Sigmoid colon (tissue), 7 donors: ENCODE results near the gene PDK1. TPM values are rescaled to one million over a fixed set of nuclear protein-coding genes. Genes with fewer than 3 reads are reported as not detected.

Experiments
- DNase-seq: peaks from one replicate; pipeline ENCODE4 v3.0.0-alpha.2; 2019
- H3K27ac ChIP-seq, 4 donors: fragments of 200-600 bp; sonication (generic); one replicate each; pipeline ENCODE4 v1.5.1; 2016 to 2019; ENCODE audit warnings: mild to moderate bottlenecking in 1 of 4
- H3K27me3 ChIP-seq, 3 donors: fragments of 200-600 bp; sonication (generic); one replicate each; pipeline ENCODE4 v1.5.1; 2019; ENCODE audit warnings: mild to moderate bottlenecking in 1 of 3
- H3K36me3 ChIP-seq, 4 donors: fragments of 200-600 bp; sonication (generic); one replicate each; pipeline ENCODE4 v1.5.1; 2016 to 2019
- H3K4me1 ChIP-seq, 4 donors: fragments of 200-600 bp; sonication (generic); one replicate each; pipeline ENCODE4 v1.5.1; 2017 to 2019
- H3K4me3 ChIP-seq, 4 donors: fragments of 200-600 bp; sonication (generic); one replicate each; pipeline ENCODE4 v1.5.1; 2017 to 2019; ENCODE audit warnings: mild to moderate bottlenecking in 2 of 4, moderate library complexity in 1 of 4
- H3K9me3 ChIP-seq, 4 donors: fragments of 200-600 bp in 3 of 4; sonication (generic) in 3 of 4; one replicate each; pipeline versions ENCODE4 v1.5.1 to v1.6.1; 2013 to 2019
- EP300 ChIP-seq, 4 donors: sonication (generic); formaldehyde crosslinking; IDR thresholded peaks; one replicate each; pipeline ENCODE4 v1.6.1; 2017; ENCODE audit warnings: antibody characterized with exemption in 4 of 4
- POLR2A ChIP-seq, 2 donors: fragments of 450-650 bp; IDR thresholded peaks; one replicate each; pipeline ENCODE4 v1.6.1; 2016; ENCODE audit warnings: antibody characterized with exemption in 2 of 2, mild to moderate bottlenecking in 2 of 2, moderate library complexity in 2 of 2
- POLR2AphosphoS5 ChIP-seq, 4 donors: sonication (generic); formaldehyde crosslinking; IDR thresholded peaks; one replicate each; pipeline ENCODE4 v1.6.1; 2017; ENCODE audit warnings: antibody characterized with exemption in 4 of 4
- WGBS, 2 donors: extraction: QIAGEN DNeasy Blood & Tissue Kit; methylation state at CpG; one replicate each; pipeline ENCODE4 v1.1.7; 2013; 5-methylcytosine and 5-hydroxymethylcytosine counted together
- intact Hi-C: fragments of 100-400 bp; cut with DNase I; formaldehyde crosslinking; loops from one replicate; pipeline ENCODE4 v1.15.1; 2023
- polyA plus RNA-seq, 3 donors: library from polyadenylated mRNA; stranded (reverse); fragments of 200-250 nt; gene quantifications; one replicate each; pipeline ENCODE4 v1.2.3, GENCODE V29; 2013
- total RNA-seq, 4 donors: library from RNA; depleted of rRNA; stranded (reverse); fragments of >200 nt; gene quantifications; one replicate each; pipeline ENCODE4 v1.1.0, GENCODE V29; 2016
- TF ChIP-seq, protein P1 (sequence below), 4 experiments: fragments of 450-650 bp in 3 of 4; fragments of 200-600 bp in 1 of 4; IDR thresholded peaks; one replicate each; pipeline ENCODE4 v1.5.1; 2016 to 2019; ENCODE audit warnings: antibody characterized with exemption in 4 of 4, mild to moderate bottlenecking in 3 of 4, moderate library complexity in 2 of 4
- donor health status: healthy with polysubstance abuse.
- donor health status: Bipolar disorder and iron deficiency.
- donor health status: healthy.

PDK1 gene
- total RNA-seq, result 10 to 100 TPM in 3 of 4 donors, 1 to 10 TPM in 1; 6.4 to 15.0 (median 12.4) TPM
- polyA plus RNA-seq, result 1 to 10 TPM; 3.5 to 4.8 (median 4.8) TPM

DNA sequence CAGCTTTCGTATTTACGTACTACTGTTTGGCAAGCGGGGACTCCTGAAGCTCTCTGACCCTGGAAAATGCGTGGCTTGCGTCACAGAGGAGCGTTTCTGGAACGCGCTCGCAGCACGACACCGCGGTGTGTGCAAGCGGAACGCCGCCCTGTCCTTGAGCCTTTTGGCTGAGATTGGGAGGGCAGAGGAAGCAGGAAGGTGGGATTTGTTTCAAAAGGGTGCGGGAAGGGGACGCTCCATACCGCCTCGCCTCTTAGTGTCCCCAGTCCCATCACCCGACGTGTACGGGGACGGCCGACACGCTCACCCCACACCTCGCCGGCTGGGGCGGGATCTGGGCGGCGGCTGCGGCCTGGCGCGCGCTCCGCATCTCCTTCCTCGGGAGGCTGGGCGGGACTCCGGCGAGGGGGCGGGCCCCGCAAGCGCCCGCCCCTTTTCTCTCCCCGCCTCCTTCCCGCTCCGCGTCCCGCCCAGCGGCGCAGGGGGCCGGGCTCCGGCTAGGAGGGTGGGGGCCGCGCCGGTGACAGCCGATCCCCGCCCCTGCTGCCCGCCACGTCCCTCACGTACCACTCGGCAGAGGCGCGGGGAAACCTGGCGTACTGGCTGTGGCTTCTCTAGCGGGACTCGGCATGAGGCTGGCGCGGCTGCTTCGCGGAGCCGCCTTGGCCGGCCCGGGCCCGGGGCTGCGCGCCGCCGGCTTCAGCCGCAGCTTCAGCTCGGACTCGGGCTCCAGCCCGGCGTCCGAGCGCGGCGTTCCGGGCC lies at the start of gene PDK1:
PDK1 (plus strand) TSS at position 569 of the 762 bp plus-strand sequence; CDS start at position 630, 61 bp downstream.
- H3K36me3 ChIP-seq, result no peaks in the 10 kb centered on the region
- 0% methylated on average over 88 of the region's 88 CpGs for WGBS, 2 donors
- intact Hi-C loops, result loop anchor here (5.0 to 10.0 kb wide), 2 partner anchors 453 to 499 kb away; partner anchors contain the start of gene DLX2
- H3K4me1 ChIP-seq, result peaks cover 0 to 17% (median 10%) of the 10 kb centered on the region in 4 donors
- no peaks in the 10 kb centered on the region for H3K27me3 ChIP-seq
- H3K4me3 ChIP-seq, result peak within 1 kb of the TSS; percentile 48 to 98 (median 82)
- peak within 1 kb of the TSS; percentile 85 to 96 (median 91) for H3K27ac ChIP-seq
- peak; percentile 94 for DNase-seq
- H3K9me3 ChIP-seq, result no peaks in the 10 kb centered on the region
- TF ChIP-seq POLR2A (IDR thresholded peaks at IDR 0.05) (peak in 1 of 2 donors; percentile 29), EP300 (IDR thresholded peaks at IDR 0.05) (peak in 1 of 4 donors; percentile 4), POLR2AphosphoS5 (IDR thresholded peaks at IDR 0.05) (peak; percentile 57 to 81 (median 78))
- TF ChIP-seq, protein P1, sequence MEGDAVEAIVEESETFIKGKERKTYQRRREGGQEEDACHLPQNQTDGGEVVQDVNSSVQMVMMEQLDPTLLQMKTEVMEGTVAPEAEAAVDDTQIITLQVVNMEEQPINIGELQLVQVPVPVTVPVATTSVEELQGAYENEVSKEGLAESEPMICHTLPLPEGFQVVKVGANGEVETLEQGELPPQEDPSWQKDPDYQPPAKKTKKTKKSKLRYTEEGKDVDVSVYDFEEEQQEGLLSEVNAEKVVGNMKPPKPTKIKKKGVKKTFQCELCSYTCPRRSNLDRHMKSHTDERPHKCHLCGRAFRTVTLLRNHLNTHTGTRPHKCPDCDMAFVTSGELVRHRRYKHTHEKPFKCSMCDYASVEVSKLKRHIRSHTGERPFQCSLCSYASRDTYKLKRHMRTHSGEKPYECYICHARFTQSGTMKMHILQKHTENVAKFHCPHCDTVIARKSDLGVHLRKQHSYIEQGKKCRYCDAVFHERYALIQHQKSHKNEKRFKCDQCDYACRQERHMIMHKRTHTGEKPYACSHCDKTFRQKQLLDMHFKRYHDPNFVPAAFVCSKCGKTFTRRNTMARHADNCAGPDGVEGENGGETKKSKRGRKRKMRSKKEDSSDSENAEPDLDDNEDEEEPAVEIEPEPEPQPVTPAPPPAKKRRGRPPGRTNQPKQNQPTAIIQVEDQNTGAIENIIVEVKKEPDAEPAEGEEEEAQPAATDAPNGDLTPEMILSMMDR (IDR thresholded peaks at IDR 0.05), result no peak

- peaks cover 0 to 7% (median 0%) of the 10 kb centered on the region in 4 donors for H3K36me3 ChIP-seq
- intact Hi-C loops, result no loop called here
- H3K27me3 ChIP-seq, result no peaks in the 10 kb centered on the region
- no peak overlapping the region for H3K4me3 ChIP-seq
- H3K9me3 ChIP-seq, result peaks cover 4 to 9% (median 8%) of the 10 kb centered on the region in 4 donors
- 96 to 99% methylated on average over 4 of the region's 4 CpGs for WGBS, 2 donors
- H3K4me1 ChIP-seq, result no peaks in the 10 kb centered on the region
- no peak overlapping the region for H3K27ac ChIP-seq
- no peak for DNase-seq
- TF ChIP-seq EP300 (IDR thresholded peaks at IDR 0.05) (no peak), POLR2A (IDR thresholded peaks at IDR 0.05) (no peak), POLR2AphosphoS5 (IDR thresholded peaks at IDR 0.05) (no peak)
- TF ChIP-seq, protein P1 (IDR thresholded peaks at IDR 0.05), result no peak
These were observed 48.7 kb upstream of the PDK1 start for GRCh38 chr2:172507199-172507598.

- H3K4me3 ChIP-seq, result no peak overlapping the region
- DNase-seq, result no peak
- intact Hi-C loops, result no loop called here
- no peaks in the 10 kb centered on the region for H3K4me1 ChIP-seq
- H3K36me3 ChIP-seq, result no peaks in the 10 kb centered on the region
- WGBS, 2 donors, result 27 to 32% methylated on average over 6 of the region's 6 CpGs
- H3K9me3 ChIP-seq, result peaks cover 5 to 18% (median 15%) of the 10 kb centered on the region in 4 donors
- H3K27ac ChIP-seq, result no peak overlapping the region
- TF ChIP-seq POLR2A (IDR thresholded peaks at IDR 0.05) (no peak), EP300 (IDR thresholded peaks at IDR 0.05) (no peak), POLR2AphosphoS5 (IDR thresholded peaks at IDR 0.05) (no peak)
- TF ChIP-seq, protein P1 (IDR thresholded peaks at IDR 0.05), result no peak
- H3K27me3 ChIP-seq, result no peaks in the 10 kb centered on the region
These were observed 45.8 kb upstream of the PDK1 start for GRCh38 chr2:172510088-172510487.

GRCh38 chr2:172510548-172510947 lies 45.3 kb upstream of the PDK1 start:
- WGBS, 2 donors, result 56 to 88% methylated on average over 5 of the region's 5 CpGs
- TF ChIP-seq EP300 (IDR thresholded peaks at IDR 0.05) (no peak), POLR2A (IDR thresholded peaks at IDR 0.05) (no peak), POLR2AphosphoS5 (IDR thresholded peaks at IDR 0.05) (no peak)
- TF ChIP-seq, protein P1 (IDR thresholded peaks at IDR 0.05), result no peak
- H3K4me3 ChIP-seq, result no peak overlapping the region
- intact Hi-C loops, result no loop called here
- H3K4me1 ChIP-seq, result no peaks in the 10 kb centered on the region
- peaks cover 5 to 18% (median 15%) of the 10 kb centered on the region in 4 donors for H3K9me3 ChIP-seq
- H3K27ac ChIP-seq, result no peak overlapping the region
- H3K36me3 ChIP-seq, result no peaks in the 10 kb centered on the region
- no peaks in the 10 kb centered on the region for H3K27me3 ChIP-seq
- no peak for DNase-seq
